H1 (cell line): ENCODE data around the gene GLB1L2.

Experiments
- FOSL1 ChIP-seq: IDR thresholded peaks from 2 replicates; pipeline ENCODE4 v1.6.1; 2011; ENCODE audit warnings: mild to moderate bottlenecking, low read depth, low read length, moderate library complexity; ENCODE audit not compliant: insufficient read depth
- PHF8 ChIP-seq: fragments of 200-600 bp; sonication (generic); conservative IDR thresholded peaks from 2 replicates; pipeline ENCODE4 v1.7.1; 2012; ENCODE audit warnings: low read depth, mild to moderate bottlenecking, inconsistent platforms, low read length, moderate library complexity
- RAD21 ChIP-seq, 2 experiments: IDR thresholded peaks in 1 of 2; conservative IDR thresholded peaks in 1 of 2; 2 replicates each; pipeline ENCODE4 v1.6.1; 2011; ENCODE audit warnings: low read depth in 2 of 2, low read length in 2 of 2, improper control_type of control experiment in 1 of 2, inconsistent platforms in 1 of 2, mild to moderate bottlenecking in 1 of 2, moderate library complexity in 1 of 2
- SIN3A ChIP-seq, 2 experiments: IDR thresholded peaks in 1 of 2; conservative IDR thresholded peaks in 1 of 2; 2 replicates each; pipeline ENCODE4 v1.6.1; 2011 to 2012; ENCODE audit warnings: low read length in 2 of 2, improper control_type of control experiment in 1 of 2, low read depth in 1 of 2, mild to moderate bottlenecking in 1 of 2
- SP4 ChIP-seq: IDR thresholded peaks from 2 replicates; pipeline ENCODE4 v1.6.1; 2012; ENCODE audit warnings: low read length, inconsistent platforms
- TF ChIP-seq, protein P1 (sequence below): IDR thresholded peaks from 2 replicates; pipeline ENCODE4 v1.6.1; 2012; ENCODE audit warnings: low read length, inconsistent platforms
- TF ChIP-seq, protein P2 (sequence below), 3 experiments: IDR thresholded peaks; 1 replicate in 2 of 3; 2 replicates in 1 of 3; pipeline versions ENCODE4 v1.5.1 to v1.6.1; 2011; ENCODE audit warnings: low read length in 3 of 3, mild to moderate bottlenecking in 3 of 3, inconsistent platforms in 2 of 3, low read depth in 1 of 3, moderate library complexity in 1 of 3; ENCODE audit not compliant: insufficient read depth in 1 of 3; ENCODE audit errors: control extremely low read depth in 1 of 3

- TF ChIP-seq, protein P1, sequence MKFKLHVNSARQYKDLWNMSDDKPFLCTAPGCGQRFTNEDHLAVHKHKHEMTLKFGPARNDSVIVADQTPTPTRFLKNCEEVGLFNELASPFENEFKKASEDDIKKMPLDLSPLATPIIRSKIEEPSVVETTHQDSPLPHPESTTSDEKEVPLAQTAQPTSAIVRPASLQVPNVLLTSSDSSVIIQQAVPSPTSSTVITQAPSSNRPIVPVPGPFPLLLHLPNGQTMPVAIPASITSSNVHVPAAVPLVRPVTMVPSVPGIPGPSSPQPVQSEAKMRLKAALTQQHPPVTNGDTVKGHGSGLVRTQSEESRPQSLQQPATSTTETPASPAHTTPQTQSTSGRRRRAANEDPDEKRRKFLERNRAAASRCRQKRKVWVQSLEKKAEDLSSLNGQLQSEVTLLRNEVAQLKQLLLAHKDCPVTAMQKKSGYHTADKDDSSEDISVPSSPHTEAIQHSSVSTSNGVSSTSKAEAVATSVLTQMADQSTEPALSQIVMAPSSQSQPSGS, result no peak
- TF ChIP-seq, protein P2, sequence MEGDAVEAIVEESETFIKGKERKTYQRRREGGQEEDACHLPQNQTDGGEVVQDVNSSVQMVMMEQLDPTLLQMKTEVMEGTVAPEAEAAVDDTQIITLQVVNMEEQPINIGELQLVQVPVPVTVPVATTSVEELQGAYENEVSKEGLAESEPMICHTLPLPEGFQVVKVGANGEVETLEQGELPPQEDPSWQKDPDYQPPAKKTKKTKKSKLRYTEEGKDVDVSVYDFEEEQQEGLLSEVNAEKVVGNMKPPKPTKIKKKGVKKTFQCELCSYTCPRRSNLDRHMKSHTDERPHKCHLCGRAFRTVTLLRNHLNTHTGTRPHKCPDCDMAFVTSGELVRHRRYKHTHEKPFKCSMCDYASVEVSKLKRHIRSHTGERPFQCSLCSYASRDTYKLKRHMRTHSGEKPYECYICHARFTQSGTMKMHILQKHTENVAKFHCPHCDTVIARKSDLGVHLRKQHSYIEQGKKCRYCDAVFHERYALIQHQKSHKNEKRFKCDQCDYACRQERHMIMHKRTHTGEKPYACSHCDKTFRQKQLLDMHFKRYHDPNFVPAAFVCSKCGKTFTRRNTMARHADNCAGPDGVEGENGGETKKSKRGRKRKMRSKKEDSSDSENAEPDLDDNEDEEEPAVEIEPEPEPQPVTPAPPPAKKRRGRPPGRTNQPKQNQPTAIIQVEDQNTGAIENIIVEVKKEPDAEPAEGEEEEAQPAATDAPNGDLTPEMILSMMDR (IDR thresholded peaks at IDR 0.05; ENCODE audit: control extremely low read depth in 1 of 3, insufficient read depth in 1 of 3, low read depth in 1 of 3, low read length in 3 of 3), result no peak
- TF ChIP-seq SP4, result no peak
- TF ChIP-seq FOSL1, result no peak
- TF ChIP-seq PHF8, result no peak
- TF ChIP-seq RAD21 (IDR thresholded peaks at IDR 0.05 in 1 of 2, conservative IDR thresholded peaks at IDR 0.05 in 1 of 2; ENCODE audit: low read depth in 2 of 2, low read length in 2 of 2), result no peak
- no peak for TF ChIP-seq SIN3A (conservative IDR thresholded peaks at IDR 0.05 in 1 of 2, IDR thresholded peaks at IDR 0.05 in 1 of 2; ENCODE audit: low read depth in 1 of 2, low read length in 2 of 2)
These were observed 31.4 kb downstream of the GLB1L2 start for GRCh38 chr11:134363161-134363560.
